PC-9 (cell line): ENCODE results near the gene DLG2. TPM values are rescaled to one million over a fixed set of nuclear protein-coding genes. Genes with fewer than 3 reads are reported as not detected.
"Not testable (repeated sequence)": the region's sequence is repeated elsewhere in the genome, so short reads cannot be mapped to it uniquely, and the experiment has no call there.

Experiments used
- BruUV-seq: library from RNA; stranded (reverse); fragments of 400-500 nt; replicated peaks from 2 replicates; lab custom pipeline; 2021; lab: Mats Ljungman, UMichigan
- CTCF ChIA-PET: fragments of 300-600 bp; sonication (Branson Sonifier 250); formaldehyde crosslinking; loops from one replicate; lab custom pipeline; 2022; ENCODE audit warnings: antibody characterized with exemption; lab: Charles Lee
- POLR2A ChIA-PET: fragments of 300-600 bp; sonication (Branson Sonifier 250); formaldehyde crosslinking; loops from one replicate; lab custom pipeline; 2022; ENCODE audit warnings: antibody characterized with exemption; ENCODE audit not compliant: unreplicated experiment; lab: Charles Lee
- DNase-seq, 2 experiments: peaks; one replicate each; pipeline versions ENCODE4 v3.0.0 to v3.0.0-alpha.2; 2015 to 2022; ENCODE audit warnings: mixed read lengths in 1 of 2
- H2AFZ ChIP-seq: fragments of 200-600 bp; sonication (generic); 2 replicates; pipeline ENCODE4 v1.8.1; 2017; ENCODE audit warnings: antibody characterized with exemption
- H3F3A ChIP-seq: fragments of 200-600 bp; sonication (generic); 2 replicates; pipeline ENCODE4 v1.8.1; 2017; ENCODE audit warnings: antibody characterized with exemption, mild to moderate bottlenecking, low read depth; ENCODE audit not compliant: insufficient read depth
- H3K27ac ChIP-seq: fragments of 200-600 bp; sonication (generic); 2 replicates; pipeline ENCODE4 v1.6.1; 2016; ENCODE audit warnings: mixed run types
- H3K27me3 ChIP-seq: fragments of 200-600 bp; sonication (generic); 2 replicates; pipeline ENCODE4 v1.6.1; 2016; ENCODE audit warnings: low read depth, mixed run types; ENCODE audit not compliant: insufficient read depth
- H3K36me3 ChIP-seq: fragments of 200-600 bp; sonication (generic); 2 replicates; pipeline ENCODE4 v1.6.1; 2016; ENCODE audit warnings: low read depth, mixed run types
- H3K4me1 ChIP-seq: fragments of 200-600 bp; sonication (generic); replicated peaks from 2 replicates; pipeline ENCODE4 v1.6.1; 2016; ENCODE audit warnings: mixed run types; ENCODE audit not compliant: insufficient read depth
- H3K4me2 ChIP-seq: fragments of 200-600 bp; sonication (generic); 2 replicates; pipeline ENCODE4 v1.6.1; 2017; ENCODE audit warnings: mixed run types
- H3K4me3 ChIP-seq: fragments of 200-600 bp; sonication (generic); 2 replicates; pipeline ENCODE4 v1.6.1; 2016; ENCODE audit warnings: mixed run types
- H3K79me2 ChIP-seq: fragments of 200-600 bp; sonication (generic); 2 replicates; pipeline ENCODE4 v1.6.1; 2017; ENCODE audit warnings: low read depth, mixed run types
- H3K9me2 ChIP-seq: fragments of 200-600 bp; sonication (generic); 2 replicates; pipeline ENCODE4 v1.8.1; 2017; ENCODE audit warnings: mild to moderate bottlenecking; ENCODE audit not compliant: insufficient read depth
- H3K9me3 ChIP-seq: fragments of 200-600 bp; sonication (generic); 2 replicates; pipeline ENCODE4 v1.8.1; 2016; ENCODE audit warnings: low read depth; ENCODE audit not compliant: insufficient read depth
- H4K20me1 ChIP-seq: fragments of 200-600 bp; sonication (generic); 2 replicates; pipeline ENCODE4 v1.8.1; 2017; ENCODE audit not compliant: insufficient read depth
- EZH2 ChIP-seq: fragments of 200-600 bp; sonication (generic); IDR thresholded peaks from 2 replicates; pipeline ENCODE4 v1.8.0; 2017; ENCODE audit warnings: antibody characterized with exemption, low read depth
- intact Hi-C: fragments of 100-400 bp; cut with micrococcal nuclease; formaldehyde crosslinking; loops from one replicate; pipeline ENCODE4 v1.10.0; 2022; ENCODE audit not compliant: unreplicated experiment
- total RNA-seq: library from RNA; stranded (reverse); gene quantifications from 2 replicates; pipeline ENCODE4 v1.2.3, GENCODE V29; 2021
- TF ChIP-seq, protein P1 (sequence below): fragments of 200-600 bp; sonication (generic); conservative IDR thresholded peaks from 2 replicates; pipeline ENCODE4 v1.6.1; 2017; ENCODE audit warnings: mixed run types, antibody characterized with exemption, mild to moderate bottlenecking, moderate library complexity

The DLG2 gene
- total RNA-seq, 1 experiment from 2014 or later, result 6.4 TPM

DNA sequence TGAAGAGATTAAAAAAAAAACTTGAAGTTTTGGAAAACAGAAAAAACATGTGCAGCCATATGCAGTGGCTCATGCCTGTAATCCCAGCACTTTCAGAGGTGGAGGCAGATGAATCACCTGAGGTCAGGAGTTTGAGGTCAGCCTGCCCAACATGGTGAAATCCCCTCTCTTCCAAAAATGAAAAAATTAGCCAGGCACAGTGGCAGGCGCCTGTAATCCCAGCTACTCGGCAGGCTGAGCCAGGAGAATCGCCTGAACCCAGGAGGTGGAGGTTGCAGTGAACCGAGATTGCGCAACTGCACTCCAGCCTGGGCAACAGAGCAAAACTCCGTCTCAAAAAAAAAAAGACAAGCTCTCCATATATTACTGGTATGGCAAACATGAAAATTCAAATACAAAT lies 7.6 kb downstream of the DLG2 start:
- ChIA-PET CTCF (no interaction called here), POLR2A (no interaction called here)
- Histone ChIP-seq H3K36me3 (no peaks in the 10 kb centered on the region), H3K9me2 (no peaks in the 10 kb centered on the region), H3K79me2 (no peaks in the 10 kb centered on the region), H3K4me2 (no peak overlapping the region), H4K20me1 (no peaks in the 10 kb centered on the region), H3K4me3 (no peak overlapping the region), H3K27me3 (no peaks in the 10 kb centered on the region), H2AFZ (no peak overlapping the region), H3K9me3 (no peaks in the 10 kb centered on the region), H3F3A (no peaks in the 10 kb centered on the region), H3K4me1 (no peaks in the 10 kb centered on the region), H3K27ac (no peak overlapping the region)
- no peak for DNase-seq
- no TSS peak for BruUV-seq
- TF ChIP-seq EZH2, result no peak
- TF ChIP-seq, protein P1, sequence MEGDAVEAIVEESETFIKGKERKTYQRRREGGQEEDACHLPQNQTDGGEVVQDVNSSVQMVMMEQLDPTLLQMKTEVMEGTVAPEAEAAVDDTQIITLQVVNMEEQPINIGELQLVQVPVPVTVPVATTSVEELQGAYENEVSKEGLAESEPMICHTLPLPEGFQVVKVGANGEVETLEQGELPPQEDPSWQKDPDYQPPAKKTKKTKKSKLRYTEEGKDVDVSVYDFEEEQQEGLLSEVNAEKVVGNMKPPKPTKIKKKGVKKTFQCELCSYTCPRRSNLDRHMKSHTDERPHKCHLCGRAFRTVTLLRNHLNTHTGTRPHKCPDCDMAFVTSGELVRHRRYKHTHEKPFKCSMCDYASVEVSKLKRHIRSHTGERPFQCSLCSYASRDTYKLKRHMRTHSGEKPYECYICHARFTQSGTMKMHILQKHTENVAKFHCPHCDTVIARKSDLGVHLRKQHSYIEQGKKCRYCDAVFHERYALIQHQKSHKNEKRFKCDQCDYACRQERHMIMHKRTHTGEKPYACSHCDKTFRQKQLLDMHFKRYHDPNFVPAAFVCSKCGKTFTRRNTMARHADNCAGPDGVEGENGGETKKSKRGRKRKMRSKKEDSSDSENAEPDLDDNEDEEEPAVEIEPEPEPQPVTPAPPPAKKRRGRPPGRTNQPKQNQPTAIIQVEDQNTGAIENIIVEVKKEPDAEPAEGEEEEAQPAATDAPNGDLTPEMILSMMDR, result no peak
- intact Hi-C loops, result no loop called here

DNA sequence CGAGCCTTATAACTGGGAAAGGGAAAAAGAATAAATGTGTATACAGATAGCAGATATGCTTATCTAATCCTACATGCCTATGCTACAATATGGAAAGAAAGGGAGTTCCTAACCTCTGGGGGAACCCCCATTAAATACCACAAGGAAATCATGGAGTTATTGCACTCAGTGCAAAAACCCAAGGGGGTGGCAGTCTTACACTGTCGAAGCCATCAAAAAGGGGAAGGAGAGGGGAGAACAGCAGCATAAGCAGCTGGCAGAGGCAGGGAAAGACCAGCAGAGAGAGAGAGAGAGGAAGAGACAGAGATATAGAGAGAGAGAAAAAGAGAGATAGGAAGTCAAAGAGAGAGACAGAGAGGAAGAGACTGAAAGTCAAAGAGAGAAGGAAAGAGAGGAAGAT lies 15.5 kb downstream of the DLG2 start:
- BruUV-seq, H3K79me2 ChIP-seq, H3K27me3 ChIP-seq, H2AFZ ChIP-seq, H3K27ac ChIP-seq, H3K9me2 ChIP-seq, intact Hi-C loops, POLR2A ChIA-PET, H3K36me3 ChIP-seq, H3K4me2 ChIP-seq, CTCF ChIA-PET, H3K4me1 ChIP-seq, H3F3A ChIP-seq, H3K4me3 ChIP-seq, H4K20me1 ChIP-seq, H3K9me3 ChIP-seq, DNase-seq: not testable (repeated sequence)

DNA sequence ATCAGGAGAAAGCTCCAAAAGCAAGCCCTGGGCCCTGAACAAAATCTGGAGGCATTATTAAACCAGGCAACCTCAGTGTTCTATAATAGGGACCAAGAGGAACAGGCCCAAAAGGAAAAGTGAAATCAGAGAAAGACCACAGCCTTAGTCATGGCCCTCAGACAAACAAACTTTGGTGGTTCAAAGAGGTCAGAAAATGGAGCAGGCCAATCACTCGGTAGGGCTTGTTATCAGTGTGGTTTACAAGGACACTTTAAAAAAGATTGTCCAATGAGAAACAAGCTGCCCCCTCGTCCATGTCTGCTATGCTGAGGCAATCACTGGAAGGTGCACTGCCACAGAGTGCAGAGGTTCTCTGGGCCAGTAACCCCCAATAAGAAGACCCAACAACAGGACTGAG lies 17.9 kb downstream of the DLG2 start:
- H3K79me2 ChIP-seq, H3K4me2 ChIP-seq, intact Hi-C loops, H4K20me1 ChIP-seq, BruUV-seq, H3K9me3 ChIP-seq, H3K27ac ChIP-seq, H3K4me3 ChIP-seq, DNase-seq, CTCF ChIA-PET, H3K36me3 ChIP-seq, H3K27me3 ChIP-seq, POLR2A ChIA-PET, H3F3A ChIP-seq, H2AFZ ChIP-seq, H3K4me1 ChIP-seq, H3K9me2 ChIP-seq: not testable (repeated sequence)

DNA sequence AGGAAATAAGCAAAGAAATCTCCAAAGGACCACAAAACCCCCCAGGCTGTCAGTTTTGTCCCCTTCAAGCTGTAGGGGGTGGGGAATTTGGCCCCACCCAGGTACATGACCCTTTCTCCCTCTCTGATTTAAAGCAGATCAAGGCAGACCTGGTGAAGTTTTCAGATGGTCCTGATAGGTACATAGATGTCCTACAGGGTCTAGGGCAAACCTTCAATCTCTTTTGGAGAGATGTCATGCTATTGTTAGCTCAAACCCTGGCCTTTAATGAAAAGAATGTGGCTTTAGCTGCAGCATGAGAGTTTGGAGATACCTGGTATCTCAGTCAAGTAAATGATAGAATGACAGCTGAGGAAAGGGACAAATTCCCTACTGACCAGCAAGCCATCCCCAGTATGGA lies 18.5 kb downstream of the DLG2 start:
- BruUV-seq, H4K20me1 ChIP-seq, H3K27me3 ChIP-seq, CTCF ChIA-PET, H2AFZ ChIP-seq, H3K4me3 ChIP-seq, DNase-seq, H3K27ac ChIP-seq, intact Hi-C loops, H3K36me3 ChIP-seq, H3K4me2 ChIP-seq, H3F3A ChIP-seq, POLR2A ChIA-PET, H3K79me2 ChIP-seq, H3K9me2 ChIP-seq, H3K9me3 ChIP-seq, H3K4me1 ChIP-seq: not testable (repeated sequence)

DNA sequence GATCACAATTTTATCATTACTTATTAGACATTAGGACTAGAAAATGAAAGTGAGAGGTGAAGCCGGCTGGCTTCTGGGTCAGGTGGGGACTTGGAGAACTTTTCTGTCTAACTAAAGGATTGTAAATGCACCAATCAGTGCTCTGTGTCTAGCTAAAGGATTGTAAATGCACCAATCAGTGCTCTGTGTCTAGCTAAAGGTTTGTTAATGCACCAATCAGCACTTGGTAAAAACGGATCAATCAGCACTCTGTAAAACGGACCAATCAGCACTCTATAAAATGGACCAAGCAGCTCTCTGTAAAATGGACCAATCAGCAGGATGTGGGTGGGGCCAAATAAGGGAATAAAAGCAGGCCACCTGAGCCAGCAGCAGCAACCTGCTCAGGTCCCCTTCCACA lies 20.9 kb downstream of the DLG2 start:
- intact Hi-C loops, BruUV-seq, DNase-seq, H3K27ac ChIP-seq, H3K9me3 ChIP-seq, H3K4me1 ChIP-seq, H3K4me2 ChIP-seq, H3K9me2 ChIP-seq, H3K79me2 ChIP-seq, H3F3A ChIP-seq, H4K20me1 ChIP-seq, H2AFZ ChIP-seq, H3K27me3 ChIP-seq, H3K36me3 ChIP-seq, CTCF ChIA-PET, POLR2A ChIA-PET, H3K4me3 ChIP-seq: not testable (repeated sequence)
